GM08714 (cell line): Measurements from ENCODE around the gene HCST.

Source experiments
- H3K4me3 ChIP-seq: fragments of 200-500 bp; sonication (Bioruptor generic); 2 replicates; pipeline ENCODE4 v1.5.1; 2014; ENCODE audit warnings: mild to moderate bottlenecking, low read length, inconsistent platforms
- ZNF274 ChIP-seq: IDR thresholded peaks from 2 replicates; pipeline ENCODE4 v1.6.1; 2012; ENCODE audit warnings: mild to moderate bottlenecking, low read depth, low read length

The HCST gene

DNA sequence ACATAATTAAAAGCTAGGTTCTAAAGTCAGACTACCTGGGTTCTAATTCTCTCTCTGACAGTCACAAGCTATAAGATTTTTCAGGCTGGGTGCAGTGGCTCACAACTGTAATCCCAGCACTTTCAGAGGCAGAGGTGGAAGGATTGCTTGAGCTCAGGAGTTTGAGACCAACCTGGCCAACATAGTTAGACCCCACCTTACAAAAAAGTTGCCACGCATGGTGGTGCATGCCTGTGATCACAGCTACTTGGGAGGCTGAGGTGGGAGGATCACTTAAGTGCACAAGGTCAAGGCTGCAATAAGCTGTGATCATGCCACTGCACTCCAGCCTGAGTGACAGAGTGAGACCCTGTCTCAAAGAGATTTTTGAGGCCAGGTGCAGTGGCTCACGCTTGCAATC, 8.0 kb upstream of the HCST start:
- TF ChIP-seq ZNF274 = no peak
- no peak overlapping the region for H3K4me3 ChIP-seq

DNA sequence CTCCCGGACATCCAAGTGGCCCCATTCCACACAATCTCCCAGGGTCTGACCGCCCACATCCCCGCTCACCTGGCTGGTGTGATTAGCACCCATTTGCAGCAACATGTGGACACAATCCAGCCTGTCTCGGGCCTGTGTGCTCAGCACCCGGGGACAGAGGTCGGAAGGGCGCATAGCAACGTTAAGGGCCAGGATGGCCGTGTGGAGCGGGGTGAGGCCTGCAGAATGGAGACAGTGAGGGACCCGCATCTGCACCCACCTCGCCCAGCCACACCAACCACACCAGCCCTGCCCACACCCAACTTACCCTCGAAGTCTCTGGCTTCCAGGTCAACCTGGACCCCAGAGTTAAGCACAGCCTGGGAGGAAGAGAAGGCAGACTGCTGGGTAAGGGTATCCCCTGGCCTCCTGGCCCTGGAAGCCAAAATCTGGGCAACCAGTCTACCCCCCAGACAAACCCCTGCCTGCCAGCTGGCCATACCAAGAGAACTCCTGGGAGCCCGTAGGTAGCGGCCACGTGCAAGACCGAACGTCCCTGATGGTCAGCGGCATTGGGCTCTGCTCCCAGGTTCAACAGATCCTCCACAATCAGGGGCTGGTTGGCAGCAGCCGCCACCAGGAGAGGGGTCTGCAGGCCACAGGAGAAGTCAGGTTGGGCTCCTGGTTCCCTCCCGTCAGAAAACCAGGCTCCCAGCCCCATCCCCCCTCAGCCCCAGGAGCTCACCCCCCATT, 6.3 kb upstream of the HCST start:
- no peak for TF ChIP-seq ZNF274
- H3K4me3 ChIP-seq = no peak overlapping the region

DNA sequence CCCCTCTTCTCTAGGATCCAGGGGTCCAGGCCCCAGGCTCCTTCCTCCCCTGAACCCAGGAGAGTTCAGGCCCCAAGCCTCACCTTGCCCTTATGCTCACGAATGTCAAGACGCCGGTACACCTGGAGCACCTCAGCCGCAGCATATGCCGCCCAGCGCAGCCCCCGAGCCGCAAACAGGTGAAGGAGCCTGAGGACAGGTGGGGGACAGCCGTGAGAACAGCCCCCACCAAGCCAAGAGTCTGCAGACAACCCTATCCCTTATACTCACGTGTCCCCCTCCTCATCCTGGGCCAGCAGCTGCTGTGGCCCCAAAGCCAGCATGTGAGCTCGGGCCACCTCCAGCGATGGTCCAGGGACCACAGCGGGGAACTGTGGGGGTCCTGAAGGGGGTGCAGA, 5.7 kb upstream of the HCST start:
- TF ChIP-seq ZNF274 = no peak
- H3K4me3 ChIP-seq = no peak overlapping the region

DNA sequence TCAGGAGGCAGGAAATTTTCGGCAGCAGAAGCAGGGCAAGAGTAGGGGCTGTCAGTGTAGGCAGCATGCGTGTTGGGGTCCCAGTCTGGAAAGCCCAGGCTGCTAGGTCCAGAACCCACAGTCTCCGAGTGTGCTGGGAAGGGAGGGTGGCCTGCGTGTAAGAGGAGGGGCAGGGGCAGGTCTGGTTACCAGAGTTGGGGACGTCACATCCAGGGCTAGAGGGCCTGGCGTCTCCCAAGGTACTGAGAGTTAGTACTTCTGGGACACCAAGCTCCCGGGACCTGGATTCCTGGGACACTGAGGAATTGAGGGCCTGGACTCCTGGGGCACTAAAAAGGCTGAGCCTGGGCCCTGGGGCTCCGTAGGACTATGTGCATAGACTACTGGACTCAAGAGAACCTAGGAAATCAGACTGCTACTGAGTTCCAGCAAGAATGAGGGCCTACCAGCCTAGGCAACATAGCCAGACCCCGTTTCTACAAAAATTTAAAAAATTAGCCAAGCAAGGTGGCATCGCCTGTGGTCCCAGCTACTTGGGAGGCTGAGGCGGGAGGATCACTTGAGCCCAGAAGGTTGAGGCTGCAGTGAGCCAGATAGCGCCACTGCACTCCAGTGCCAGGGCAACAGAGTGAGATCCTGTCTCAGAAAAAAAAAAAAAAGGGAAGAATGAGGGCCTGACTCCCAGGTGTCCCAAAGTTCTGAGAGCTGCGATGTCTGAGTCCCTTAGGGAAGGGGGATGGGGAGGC, 4.5 kb upstream of the HCST start:
- no peak for TF ChIP-seq ZNF274
- peak overlapping the region; percentile 79; the same call in 1 of the 2 replicates for H3K4me3 ChIP-seq

DNA sequence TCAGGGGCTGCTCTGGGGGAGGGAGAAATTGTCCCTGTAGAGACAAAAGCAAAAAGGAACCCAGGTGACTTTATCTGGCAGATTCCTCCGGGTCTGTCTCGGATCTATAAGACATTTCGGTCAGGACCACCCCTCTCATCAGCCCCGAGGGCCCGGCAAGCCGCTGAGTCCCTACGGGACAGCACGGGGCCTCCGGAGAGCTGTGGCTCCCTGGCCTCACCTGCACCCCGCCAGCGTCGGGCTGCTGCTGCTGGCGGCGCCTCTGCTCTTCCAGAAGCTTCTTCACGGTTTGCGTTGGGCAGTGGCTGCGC, 3.9 kb upstream of the HCST start:
- TF ChIP-seq ZNF274 = no peak
- peak overlapping the region; percentile 79; the same call in 1 of the 2 replicates for H3K4me3 ChIP-seq

DNA sequence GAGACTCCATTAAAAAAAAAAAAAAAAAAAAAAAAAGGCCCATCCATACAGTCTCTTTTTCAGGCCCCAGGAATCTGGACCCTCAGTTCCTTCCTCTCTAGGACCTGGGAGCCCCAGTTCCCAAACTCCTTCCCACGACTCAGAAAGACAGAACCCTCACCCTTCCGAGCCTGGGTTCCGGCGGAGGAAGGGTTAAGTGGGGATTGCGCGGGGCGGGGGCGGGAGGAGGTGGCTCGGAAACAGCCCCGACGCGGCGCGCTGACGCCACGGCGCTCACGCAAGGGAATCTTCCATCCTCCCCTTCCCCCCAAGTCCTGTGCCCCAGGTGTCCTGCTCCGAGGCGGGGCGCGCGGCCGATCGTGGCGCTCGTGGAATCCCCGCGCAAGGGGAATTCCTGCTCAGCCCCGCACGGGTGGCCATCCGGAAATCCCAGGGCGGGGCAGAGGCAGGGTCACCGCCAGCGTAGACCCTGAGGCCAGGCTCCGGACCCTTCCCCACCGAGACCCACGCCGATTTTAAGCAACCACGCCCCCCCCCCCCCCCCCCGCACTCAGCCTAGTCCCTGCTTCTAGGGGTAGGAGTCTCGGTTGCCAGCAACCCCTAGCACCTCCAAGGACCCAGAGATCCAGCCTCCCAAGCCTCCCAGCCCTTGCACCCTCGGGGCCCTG, 2.6 kb upstream of the HCST start:
- no peak for TF ChIP-seq ZNF274
- peak overlapping the region; percentile 79 for H3K4me3 ChIP-seq

DNA sequence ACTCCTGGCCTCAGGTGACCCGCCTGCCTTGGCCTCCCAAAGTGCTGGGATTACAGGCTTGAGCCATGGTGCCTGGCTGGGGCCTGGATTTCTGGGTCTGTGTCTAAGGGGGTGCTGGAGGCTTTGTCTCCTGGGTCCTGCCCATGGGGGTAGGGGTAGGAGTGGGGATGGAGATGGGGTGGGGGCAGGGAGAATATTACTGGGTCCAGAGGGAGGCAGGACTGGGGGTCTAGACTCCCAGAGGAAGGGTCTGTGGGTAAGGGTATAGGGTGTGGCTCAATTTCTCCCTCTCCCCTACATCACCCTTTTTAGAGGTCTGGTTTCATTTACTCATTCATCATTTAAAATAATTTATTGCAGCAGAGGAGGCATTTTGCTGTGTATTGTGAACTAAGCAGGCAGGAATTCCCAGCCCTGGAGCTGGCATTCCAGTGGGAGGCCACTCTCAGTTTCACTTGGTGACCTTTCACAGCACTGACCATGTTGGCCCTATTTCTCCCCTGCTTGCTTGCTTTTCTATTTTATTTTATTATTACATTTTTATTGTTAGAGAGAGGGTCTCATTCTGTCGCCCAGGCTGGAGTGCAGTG, 1.2 kb upstream of the HCST start:
- no peak for TF ChIP-seq ZNF274
- peak overlapping the region; percentile 79; the same call in 1 of the 2 replicates for H3K4me3 ChIP-seq

DNA sequence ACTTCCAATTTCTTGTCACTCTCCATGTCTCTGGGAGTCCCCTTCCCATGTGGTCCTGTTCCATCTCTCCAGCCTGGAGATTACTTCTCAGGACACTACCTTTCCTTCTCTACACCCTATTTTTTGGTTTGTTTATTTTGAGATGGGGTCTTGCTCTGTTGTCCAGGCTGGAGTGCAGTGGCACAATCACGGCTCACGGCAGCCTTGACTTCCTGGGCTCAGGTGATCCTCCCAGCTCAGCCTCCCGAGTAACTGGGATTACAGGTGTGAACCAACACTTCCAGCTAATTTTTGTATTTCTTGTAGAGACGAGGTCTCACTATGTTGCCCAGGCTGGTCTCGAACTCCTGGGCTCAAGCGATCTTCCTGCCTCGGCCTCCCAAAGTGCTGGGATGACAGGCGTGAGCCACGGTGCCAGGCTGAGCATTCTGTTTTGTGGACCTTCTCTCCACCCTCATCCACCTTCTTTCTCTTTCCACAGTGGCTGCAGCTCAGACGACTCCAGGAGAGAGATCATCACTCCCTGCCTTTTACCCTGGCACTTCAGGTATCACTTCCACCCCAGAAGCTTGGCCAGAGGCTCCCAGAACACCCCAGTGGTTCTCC, 644 bp downstream of the HCST start:
- peak overlapping the region; percentile 54; the same call in 1 of the 2 replicates for H3K4me3 ChIP-seq
- TF ChIP-seq ZNF274 = no peak

DNA sequence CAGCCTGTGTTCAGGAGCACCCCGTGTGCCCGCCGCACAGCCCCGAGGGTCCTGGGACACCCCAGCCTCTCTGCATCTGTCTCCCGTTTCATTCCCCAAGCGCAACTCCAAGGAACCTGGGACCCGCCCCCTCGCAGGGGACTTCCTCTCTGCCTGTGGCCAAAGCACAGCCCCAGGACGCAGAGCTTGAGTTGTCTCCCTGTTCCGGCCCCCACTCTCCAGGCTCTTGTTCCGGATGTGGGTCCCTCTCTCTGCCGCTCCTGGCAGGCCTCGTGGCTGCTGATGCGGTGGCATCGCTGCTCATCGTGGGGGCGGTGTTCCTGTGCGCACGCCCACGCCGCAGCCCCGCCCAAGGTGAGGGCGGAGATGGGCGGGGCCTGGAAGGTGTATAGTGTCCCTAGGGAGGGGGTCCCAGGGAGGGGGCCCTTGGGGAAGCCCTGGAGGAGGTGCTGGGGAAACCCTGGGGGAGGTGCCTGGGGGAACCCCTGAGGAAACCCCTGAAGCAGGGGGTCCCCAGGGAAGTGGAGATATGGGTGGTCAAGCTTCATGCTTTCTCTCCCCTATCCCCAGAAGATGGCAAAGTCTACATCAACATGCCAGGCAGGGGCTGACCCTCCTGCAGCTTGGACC, 1.3 kb downstream of the HCST start:
- no peak for TF ChIP-seq ZNF274
- peak overlapping the region; percentile 54; the same call in 1 of the 2 replicates for H3K4me3 ChIP-seq

DNA sequence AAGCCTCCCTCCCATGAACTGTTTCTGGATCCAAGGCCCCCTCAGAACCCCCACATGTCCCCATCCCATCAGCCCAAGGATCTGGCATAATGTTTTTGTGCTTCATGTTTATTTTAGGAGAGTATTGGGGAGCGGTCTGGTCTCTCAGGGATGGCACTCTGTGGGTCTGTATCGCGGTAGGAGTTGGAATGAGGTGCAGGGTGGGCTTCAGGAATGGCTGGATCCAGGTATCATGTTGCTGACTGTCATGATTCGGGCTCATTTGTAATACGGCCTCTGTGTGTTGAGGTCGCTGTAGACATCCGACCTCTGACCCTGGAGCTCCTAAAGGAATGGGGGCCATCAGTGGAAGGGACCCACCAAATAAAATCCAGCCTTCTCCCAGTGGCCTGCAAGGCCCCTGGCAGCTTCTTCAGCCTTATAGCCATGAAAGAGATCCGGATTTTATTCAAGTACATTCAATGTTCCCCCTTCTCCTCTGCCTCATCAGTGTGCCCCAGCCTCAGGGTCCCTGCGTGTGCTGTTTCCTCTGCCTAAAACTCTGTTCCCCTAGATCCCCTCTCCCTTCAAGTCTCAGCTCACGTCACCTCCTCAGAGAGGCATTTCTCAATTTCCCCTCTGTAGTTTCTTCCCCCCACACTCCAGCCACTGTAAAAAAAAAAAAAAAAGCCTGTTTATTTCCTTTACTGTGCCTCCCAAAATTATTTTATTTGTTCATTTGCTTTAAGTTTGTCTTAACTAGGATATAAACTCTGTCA, 2.2 kb downstream of the HCST start:
- no peak overlapping the region for H3K4me3 ChIP-seq
- no peak for TF ChIP-seq ZNF274

DNA sequence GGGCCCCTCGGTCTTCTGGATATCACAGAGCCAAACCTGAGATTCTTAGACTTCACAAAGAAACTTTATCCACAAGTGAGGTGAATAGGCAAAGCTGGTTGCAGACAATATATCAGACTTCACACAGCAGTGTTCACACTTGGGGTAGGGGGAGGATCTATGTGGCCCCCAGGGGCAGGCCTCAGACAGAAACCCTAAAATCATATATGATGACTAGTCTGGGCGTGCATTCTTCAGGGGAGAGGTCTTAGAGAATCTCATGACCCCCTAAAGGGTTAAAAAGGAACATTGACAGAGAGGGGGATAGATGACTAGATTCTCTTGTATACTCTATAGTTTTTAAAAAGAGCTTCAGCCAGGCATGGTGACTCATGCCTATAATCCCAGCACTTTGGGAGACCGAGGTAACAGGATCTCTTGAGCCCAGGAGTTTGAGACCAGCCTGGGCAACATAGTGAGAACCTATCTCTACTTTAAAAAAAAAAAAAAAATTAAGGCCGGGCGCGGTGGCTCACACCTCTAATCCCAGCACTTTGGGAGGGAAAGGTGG, 2.9 kb downstream of the HCST start:
- no peak for TF ChIP-seq ZNF274
- H3K4me3 ChIP-seq = no peak overlapping the region

DNA sequence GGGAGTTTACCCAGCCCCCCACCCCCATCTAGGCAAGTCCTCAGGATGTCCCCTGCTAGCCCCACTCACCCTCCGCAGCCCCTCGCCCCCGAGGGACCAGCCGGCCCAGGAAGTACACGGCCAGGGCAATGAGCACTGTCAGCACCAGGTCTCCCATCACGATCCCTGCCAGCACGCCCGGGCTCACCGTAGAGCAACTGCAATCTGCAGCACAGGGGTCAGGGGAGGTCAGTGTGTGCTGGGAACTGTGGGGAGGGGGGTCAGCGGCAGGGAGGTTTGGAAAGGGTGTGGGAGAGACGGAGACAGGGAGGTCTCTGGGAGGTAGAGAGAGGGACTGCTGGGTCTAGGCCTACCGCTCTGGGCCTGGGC, 5.0 kb downstream of the HCST start:
- no peak for TF ChIP-seq ZNF274
- H3K4me3 ChIP-seq = no peak overlapping the region

DNA sequence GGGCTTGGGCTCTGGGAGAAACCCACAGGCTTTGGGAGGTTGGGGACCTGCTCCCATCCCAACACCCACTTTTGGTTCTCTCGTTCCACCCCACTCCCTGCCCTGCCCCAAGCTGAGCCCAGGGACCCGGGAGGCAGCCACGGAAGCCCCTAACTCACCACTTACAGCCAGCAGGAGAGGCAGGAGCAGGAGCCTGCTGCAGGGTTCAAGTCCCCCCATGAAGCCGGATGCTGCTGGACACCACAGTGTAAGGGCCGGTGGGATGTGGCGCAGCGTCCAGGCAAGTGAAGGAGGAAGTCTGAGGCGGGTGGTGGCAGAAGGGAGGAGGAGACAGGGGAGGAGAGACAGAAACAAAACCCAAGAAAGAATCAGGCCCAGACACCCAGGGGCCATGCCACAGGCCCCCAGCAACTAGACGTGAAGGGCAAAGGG, 5.7 kb downstream of the HCST start, which contains the start of gene TYROBP:
TSS of gene TYROBP (minus strand) at position 286 of the 432 bp plus-strand sequence. CDS start at position 219, 67 bp downstream.
- no peak within 1 kb of the TSS for H3K4me3 ChIP-seq
- TF ChIP-seq ZNF274 = no peak
